ENCODE results near the gene AQP5. TPM values are rescaled to one million over a fixed set of nuclear protein-coding genes. Genes with fewer than 3 reads are reported as not detected.

The AQP5 gene
- total RNA-seq, 4 donors from 2014 or later = 2.3 TPM; not detected in 3

- no peaks in the 10 kb centered on the region for H3K4me1 ChIP-seq
- H3K9me3 ChIP-seq = no peaks in the 10 kb centered on the region
- no peaks in the 10 kb centered on the region for H3K27me3 ChIP-seq
- intact Hi-C loops (cut with DNase I; ENCODE audit: low total_unique reads) = no loop called here
- TF ChIP-seq POLR2A (IDR thresholded peaks at IDR 0.05) (no peak), CTCF (IDR thresholded peaks at IDR 0.05) (no peak)
- DNase-seq = peak in 1 of 2 donors; percentile 4
- no peaks in the 10 kb centered on the region for H3K36me3 ChIP-seq
- H3K27ac ChIP-seq = no peak overlapping the region
- no peak overlapping the region for H3K4me3 ChIP-seq
Observed at GRCh38 chr12:49917788-49918173, 43.9 kb upstream of the AQP5 start.

- intact Hi-C loops (cut with DNase I; ENCODE audit: low total_unique reads) = no loop called here
- H3K9me3 ChIP-seq = no peaks in the 10 kb centered on the region
- no peaks in the 10 kb centered on the region for H3K36me3 ChIP-seq
- H3K27ac ChIP-seq = no peak overlapping the region
- no peaks in the 10 kb centered on the region for H3K4me1 ChIP-seq
- TF ChIP-seq CTCF (IDR thresholded peaks at IDR 0.05) (no peak), POLR2A (IDR thresholded peaks at IDR 0.05) (no peak)
- DNase-seq = peak; percentile 15 to 55
- H3K4me3 ChIP-seq = no peak overlapping the region
- H3K27me3 ChIP-seq = no peaks in the 10 kb centered on the region
Observed at GRCh38 chr12:49920241-49920914, 41.3 kb upstream of the AQP5 start.

- Histone ChIP-seq H3K36me3 (no peaks in the 10 kb centered on the region), H3K4me3 (no peak overlapping the region), H3K9me3 (no peaks in the 10 kb centered on the region), H3K27me3 (no peaks in the 10 kb centered on the region), H3K27ac (no peak overlapping the region), H3K4me1 (no peaks in the 10 kb centered on the region)
- TF ChIP-seq POLR2A (IDR thresholded peaks at IDR 0.05) = no peak
- TF ChIP-seq CTCF (IDR thresholded peaks at IDR 0.05) = no peak
- DNase-seq = no peak
- intact Hi-C loops (cut with DNase I; ENCODE audit: low total_unique reads) = no loop called here
Observed at GRCh38 chr12:49920915-49921286, 40.8 kb upstream of the AQP5 start.

GRCh38 chr12:49921299-49921698, 40.4 kb upstream of the AQP5 start:
- H3K36me3 ChIP-seq = no peaks in the 10 kb centered on the region
- H3K27ac ChIP-seq = no peak overlapping the region
- DNase-seq = no peak
- H3K9me3 ChIP-seq = no peaks in the 10 kb centered on the region
- H3K4me1 ChIP-seq = no peaks in the 10 kb centered on the region
- no peak for TF ChIP-seq CTCF (IDR thresholded peaks at IDR 0.05)
- TF ChIP-seq POLR2A (IDR thresholded peaks at IDR 0.05) = no peak
- no peaks in the 10 kb centered on the region for H3K27me3 ChIP-seq
- H3K4me3 ChIP-seq = no peak overlapping the region
- intact Hi-C loops (cut with DNase I; ENCODE audit: low total_unique reads) = no loop called here

GRCh38 chr12:49921936-49922335, 39.7 kb upstream of the AQP5 start:
- DNase-seq = no peak
- Histone ChIP-seq H3K4me3 (no peak overlapping the region), H3K4me1 (no peaks in the 10 kb centered on the region), H3K9me3 (no peaks in the 10 kb centered on the region), H3K36me3 (no peaks in the 10 kb centered on the region), H3K27ac (no peak overlapping the region), H3K27me3 (no peaks in the 10 kb centered on the region)
- intact Hi-C loops (cut with DNase I; ENCODE audit: low total_unique reads) = no loop called here
- TF ChIP-seq CTCF (IDR thresholded peaks at IDR 0.05) (no peak), POLR2A (IDR thresholded peaks at IDR 0.05) (no peak)
